Endodermal cell (in vitro differentiated cells): Measurements from ENCODE around the gene ALOX5. TPM values are rescaled to one million over a fixed set of nuclear protein-coding genes. Genes with fewer than 3 reads are reported as not detected.

Experiments
- DNase-seq: peaks from one replicate; pipeline ENCODE4 v3.0.0-alpha.2; 2017
- H3K27ac ChIP-seq: 2 replicates; pipeline ENCODE4 v1.5.1; 2013; ENCODE audit warnings: mild to moderate bottlenecking, low read depth, low read length, moderate library complexity
- H3K27me3 ChIP-seq: 2 replicates; pipeline ENCODE4 v1.6.1; 2013; ENCODE audit warnings: mild to moderate bottlenecking, low read length, moderate library complexity; ENCODE audit not compliant: insufficient read depth, control insufficient read depth, poor library complexity, severe bottlenecking
- H3K36me3 ChIP-seq: 2 replicates; pipeline ENCODE4 v1.7.0; 2013; ENCODE audit warnings: mild to moderate bottlenecking, low read length, moderate library complexity; ENCODE audit not compliant: control insufficient read depth, insufficient read depth
- H3K4me1 ChIP-seq: one replicate; pipeline ENCODE4 v1.7.0; 2013; ENCODE audit warnings: low read length; ENCODE audit not compliant: control insufficient read depth, insufficient read depth
- H3K4me3 ChIP-seq: 2 replicates; pipeline ENCODE4 v1.5.1; 2013; ENCODE audit warnings: mild to moderate bottlenecking, low read length, moderate library complexity
- H3K9ac ChIP-seq: 2 replicates; pipeline ENCODE4 v1.6.1; 2013; ENCODE audit warnings: mild to moderate bottlenecking, low read length, moderate library complexity; ENCODE audit not compliant: poor library complexity, severe bottlenecking; ENCODE audit errors: extremely low read depth
- H3K9me3 ChIP-seq: 2 replicates; pipeline ENCODE4 v1.6.1; 2013; ENCODE audit warnings: mild to moderate bottlenecking, low read length, moderate library complexity; ENCODE audit not compliant: control insufficient read depth
- H3K27ac Mint-ChIP-seq: 2 replicates; pipeline ENCODE4 v1.8.0; 2020; ENCODE audit warnings: mixed read lengths
- H3K27me3 Mint-ChIP-seq: 2 replicates; pipeline ENCODE4 v1.8.0; 2021; ENCODE audit warnings: mild to moderate bottlenecking, mixed read lengths; ENCODE audit not compliant: insufficient read depth
- H3K36me3 Mint-ChIP-seq: 2 replicates; pipeline ENCODE4 v1.8.0; 2020; ENCODE audit warnings: low read depth, mixed read lengths
- H3K4me1 Mint-ChIP-seq: 2 replicates; pipeline ENCODE4 v1.8.0; 2020; ENCODE audit warnings: mixed read lengths
- H3K4me3 Mint-ChIP-seq: 2 replicates; pipeline ENCODE4 v1.8.0; 2020; ENCODE audit warnings: mild to moderate bottlenecking, moderate library complexity, mixed read lengths
- H3K9me3 Mint-ChIP-seq: 2 replicates; pipeline ENCODE4 v1.8.0; 2020; ENCODE audit warnings: mild to moderate bottlenecking, mixed read lengths
- WGBS, 2 experiments: methylation state at CpG; one replicate each; pipeline versions ENCODE4 v1.1.5 to v1.1.7; 2013; ENCODE audit warnings: missing lambda C conversion rate in 2 of 2, mixed read lengths in 1 of 2; ENCODE audit not compliant: insufficient coverage in 1 of 2, insufficient read length in 1 of 2; 5-methylcytosine and 5-hydroxymethylcytosine counted together
- total RNA-seq, 2 donors: library from RNA; stranded (reverse); fragmentation: NEBNext Ultra II Directional in 1 of 2; extraction: Animal tissue kit (Norgen Biotek cat#: 25700) in 1 of 2; gene quantifications; 2 replicates in 1 of 2; 3 replicates in 1 of 2; pipeline ENCODE4 v1.2.1, GENCODE V29; 2021
- TF ChIP-seq, protein P1 (sequence below): fragments of 200-600 bp; sonication (generic); conservative IDR thresholded peaks from 2 replicates; pipeline ENCODE4 v1.5.0; 2021; ENCODE audit warnings: antibody characterized with exemption, mild to moderate bottlenecking

The ALOX5 gene
- total RNA-seq, 2 donors from 2014 or later, result 0.31 to 1.1 TPM

DNA sequence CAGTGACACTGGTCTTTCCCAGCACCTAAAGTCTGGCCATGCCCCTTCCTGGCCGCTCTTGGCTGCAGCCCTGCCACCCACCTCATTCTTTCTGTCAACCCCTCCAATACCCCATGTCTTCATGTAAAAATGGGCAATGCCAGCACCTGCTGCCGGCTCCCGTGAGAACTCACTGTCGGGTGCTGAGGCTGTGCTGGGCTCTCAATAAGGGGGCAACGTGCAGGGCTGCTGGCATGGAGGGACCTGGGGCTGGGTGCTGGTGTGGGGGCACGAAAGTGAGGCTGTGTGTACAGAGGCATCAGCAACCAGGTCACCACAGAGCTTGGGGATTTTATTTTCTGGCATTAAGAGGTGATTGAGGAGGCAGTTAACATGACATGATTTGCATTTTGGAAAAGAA lies 65.3 kb downstream of the ALOX5 start:
- TF ChIP-seq, protein P1, sequence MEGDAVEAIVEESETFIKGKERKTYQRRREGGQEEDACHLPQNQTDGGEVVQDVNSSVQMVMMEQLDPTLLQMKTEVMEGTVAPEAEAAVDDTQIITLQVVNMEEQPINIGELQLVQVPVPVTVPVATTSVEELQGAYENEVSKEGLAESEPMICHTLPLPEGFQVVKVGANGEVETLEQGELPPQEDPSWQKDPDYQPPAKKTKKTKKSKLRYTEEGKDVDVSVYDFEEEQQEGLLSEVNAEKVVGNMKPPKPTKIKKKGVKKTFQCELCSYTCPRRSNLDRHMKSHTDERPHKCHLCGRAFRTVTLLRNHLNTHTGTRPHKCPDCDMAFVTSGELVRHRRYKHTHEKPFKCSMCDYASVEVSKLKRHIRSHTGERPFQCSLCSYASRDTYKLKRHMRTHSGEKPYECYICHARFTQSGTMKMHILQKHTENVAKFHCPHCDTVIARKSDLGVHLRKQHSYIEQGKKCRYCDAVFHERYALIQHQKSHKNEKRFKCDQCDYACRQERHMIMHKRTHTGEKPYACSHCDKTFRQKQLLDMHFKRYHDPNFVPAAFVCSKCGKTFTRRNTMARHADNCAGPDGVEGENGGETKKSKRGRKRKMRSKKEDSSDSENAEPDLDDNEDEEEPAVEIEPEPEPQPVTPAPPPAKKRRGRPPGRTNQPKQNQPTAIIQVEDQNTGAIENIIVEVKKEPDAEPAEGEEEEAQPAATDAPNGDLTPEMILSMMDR, result no peak
- Mint-ChIP-seq H3K27ac (no peak overlapping the region), H3K4me3 (no peak overlapping the region)

DNA sequence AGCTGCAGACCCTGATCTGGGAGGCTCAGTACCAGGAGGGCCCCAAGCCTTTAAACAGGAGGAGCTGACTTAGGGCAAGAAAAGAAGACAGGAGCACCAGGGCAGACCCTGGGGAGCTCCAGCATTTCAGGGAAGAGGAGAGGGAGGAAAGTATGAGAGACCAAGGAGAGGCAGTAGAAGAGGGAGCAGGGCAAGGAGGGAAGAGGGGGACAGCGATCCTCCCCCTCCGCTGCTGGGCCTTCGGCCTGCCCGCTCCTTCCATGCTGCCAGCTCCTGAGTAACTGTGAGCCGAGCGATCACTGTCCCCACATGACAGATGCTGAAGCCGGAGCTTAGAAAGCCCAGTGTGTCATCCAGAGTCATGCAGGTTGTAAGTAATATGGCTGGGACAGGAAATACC lies 65.9 kb downstream of the ALOX5 start:
- H3K4me1 Mint-ChIP-seq, result no peaks in the 10 kb centered on the region
- DNase-seq, result peak; percentile 45
- H3K36me3 ChIP-seq, result no peaks in the 10 kb centered on the region
- WGBS, 2 experiments, result 78 to 81% methylated on average over 1 to 7 of the region's 7 CpGs
- no peaks in the 10 kb centered on the region for H3K9me3 ChIP-seq
- no peaks in the 10 kb centered on the region for H3K27me3 Mint-ChIP-seq
- H3K27me3 ChIP-seq, result no peaks in the 10 kb centered on the region
- no peaks in the 10 kb centered on the region for H3K4me1 ChIP-seq
- TF ChIP-seq, protein P1, result no peak
- no peaks in the 10 kb centered on the region for H3K36me3 Mint-ChIP-seq
- H3K9ac ChIP-seq, result no peak overlapping the region
- no peak overlapping the region for H3K27ac Mint-ChIP-seq
- no peak overlapping the region for H3K27ac ChIP-seq
- no peak overlapping the region for H3K4me3 Mint-ChIP-seq
- no peak overlapping the region for H3K4me3 ChIP-seq
- peaks cover 9% of the 10 kb centered on the region for H3K9me3 Mint-ChIP-seq

More for the DNA sequence above, 65.3 kb downstream of the ALOX5 start:
- H3K4me1 Mint-ChIP-seq, result no peaks in the 10 kb centered on the region
- Histone ChIP-seq H3K27ac (no peak overlapping the region), H3K9ac (no peak overlapping the region), H3K9me3 (no peaks in the 10 kb centered on the region), H3K4me3 (no peak overlapping the region), H3K36me3 (no peaks in the 10 kb centered on the region), H3K27me3 (no peaks in the 10 kb centered on the region), H3K4me1 (no peaks in the 10 kb centered on the region)
- peak; percentile 38 for DNase-seq
- 90 to 100% methylated on average over 1 to 6 of the region's 6 CpGs for WGBS, 2 experiments
- no peaks in the 10 kb centered on the region for H3K36me3 Mint-ChIP-seq
- peaks cover 9% of the 10 kb centered on the region for H3K9me3 Mint-ChIP-seq
- no peaks in the 10 kb centered on the region for H3K27me3 Mint-ChIP-seq

GRCh38 chr10:45440511-45441062 lies 66.6 kb downstream of the ALOX5 start:
- no peak overlapping the region for H3K27ac ChIP-seq
- Mint-ChIP-seq H3K9me3 (peaks cover 9% of the 10 kb centered on the region), H3K27ac (no peak overlapping the region), H3K27me3 (no peaks in the 10 kb centered on the region), H3K4me3 (no peak overlapping the region), H3K36me3 (no peaks in the 10 kb centered on the region), H3K4me1 (no peaks in the 10 kb centered on the region)
- H3K4me1 ChIP-seq, result no peaks in the 10 kb centered on the region
- H3K27me3 ChIP-seq, result no peaks in the 10 kb centered on the region
- peak; percentile 35 for DNase-seq
- H3K9me3 ChIP-seq, result no peaks in the 10 kb centered on the region
- no peak overlapping the region for H3K9ac ChIP-seq
- H3K36me3 ChIP-seq, result no peaks in the 10 kb centered on the region
- TF ChIP-seq, protein P1, result no peak
- H3K4me3 ChIP-seq, result no peak overlapping the region
- 86 to 91% methylated on average over 10 to 13 of the region's 13 CpGs for WGBS, 2 experiments
